Keratinocyte (primary cell): ENCODE results near the gene PCBP2. TPM values are rescaled to one million over a fixed set of nuclear protein-coding genes. Genes with fewer than 3 reads are reported as not detected.

Experiments used
- DNase-seq: peaks from one replicate; pipeline ENCODE4 v3.0.0-alpha.2; 2011; ENCODE audit warnings: low read depth, missing footprints, low spot score
- FAIRE-seq: peaks from 2 replicates; lab custom pipeline; 2011; peaks lifted over from hg19 to GRCh38; lab: Jason Lieb, UNC
- H2AFZ ChIP-seq: 2 replicates; pipeline ENCODE4 v1.6.0; 2012; ENCODE audit warnings: low read length, control low read depth, inconsistent platforms; ENCODE audit not compliant: control insufficient read depth
- H3K27ac ChIP-seq: 2 replicates; pipeline ENCODE4 v1.5.1; 2011; ENCODE audit warnings: low read length; ENCODE audit not compliant: control insufficient read depth, insufficient read depth
- H3K27me3 ChIP-seq: 3 replicates; pipeline ENCODE4 v1.6.0; 2011; ENCODE audit warnings: low read length; ENCODE audit not compliant: control insufficient read depth, insufficient read depth; ENCODE audit errors: extremely low read depth
- H3K36me3 ChIP-seq, 2 experiments: 2 replicates in 1 of 2; 3 replicates in 1 of 2; pipeline ENCODE4 v1.5.1; 2011; ENCODE audit warnings: low read length in 2 of 2, mild to moderate bottlenecking in 1 of 2; ENCODE audit not compliant: control insufficient read depth in 2 of 2, insufficient read depth in 2 of 2; ENCODE audit errors: extremely low read depth in 1 of 2
- H3K4me1 ChIP-seq: 3 replicates; pipeline ENCODE4 v1.5.1; 2011; ENCODE audit warnings: low read length; ENCODE audit not compliant: control insufficient read depth, insufficient read depth; ENCODE audit errors: extremely low read depth
- H3K4me2 ChIP-seq: 3 replicates; pipeline ENCODE4 v1.6.0; 2011; ENCODE audit warnings: low read depth, low read length; ENCODE audit not compliant: control insufficient read depth, insufficient read depth; ENCODE audit errors: extremely low read depth
- H3K4me3 ChIP-seq, 3 experiments: fragments of 200-600 bp in 1 of 3; sonication (generic) in 1 of 3; 2 replicates in 2 of 3; 3 replicates in 1 of 3; pipeline ENCODE4 v1.5.1; 2011 to 2016; ENCODE audit warnings: low read length in 3 of 3, mild to moderate bottlenecking in 3 of 3, control low read depth in 2 of 3, inconsistent platforms in 1 of 3, low read depth in 1 of 3, mixed read lengths in 1 of 3, mixed run types in 1 of 3, moderate library complexity in 1 of 3; ENCODE audit not compliant: control insufficient read depth in 2 of 3, insufficient read depth in 2 of 3; ENCODE audit errors: extremely low read depth in 1 of 3
- H3K79me2 ChIP-seq: 2 replicates; pipeline ENCODE4 v1.6.0; 2012; ENCODE audit warnings: low read length; ENCODE audit not compliant: control insufficient read depth, insufficient read depth
- H3K9ac ChIP-seq: 3 replicates; pipeline ENCODE4 v1.6.0; 2011; ENCODE audit warnings: low read length; ENCODE audit not compliant: control insufficient read depth, insufficient read depth; ENCODE audit errors: extremely low read depth
- H3K9me1 ChIP-seq: 3 replicates; pipeline ENCODE4 v1.6.0; 2011; ENCODE audit warnings: low read length; ENCODE audit not compliant: control insufficient read depth, insufficient read depth; ENCODE audit errors: extremely low read depth
- H3K9me3 ChIP-seq: 2 replicates; pipeline ENCODE4 v1.5.1; 2012; ENCODE audit warnings: low read depth, low read length; ENCODE audit not compliant: control insufficient read depth
- H4K20me1 ChIP-seq: 3 replicates; pipeline ENCODE4 v1.6.0; 2011; ENCODE audit warnings: low read length; ENCODE audit not compliant: control insufficient read depth, insufficient read depth; ENCODE audit errors: extremely low read depth
- EZH2 ChIP-seq: IDR thresholded peaks from one replicate; pipeline ENCODE4 v1.6.1; 2012; ENCODE audit warnings: inconsistent platforms, mild to moderate bottlenecking, low read length, moderate library complexity
- dilution Hi-C: fragments of 300-500 bp; cut with MboI; formaldehyde crosslinking; loops from one replicate; pipeline ENCODE4 v1.7.0; 2020; ENCODE audit warnings: low sequenced_read_pairs; ENCODE audit not compliant: extremely low pct_ligation_motif_present
- polyA plus RNA-seq, 5 experiments: library from polyadenylated mRNA; depleted of rRNA in 3 of 5; stranded (reverse) in 3 of 5; stranded (forward) in 1 of 5; unstranded in 1 of 5; fragments of >200 nt; gene quantifications; 1 replicate in 1 of 5; 2 replicates in 3 of 5; 3 replicates in 1 of 5; pipeline versions ENCODE4 v1.2.1 to v1.2.3, GENCODE V29; 2011 to 2012; ENCODE audit warnings: missing spikeins in 2 of 5, low read depth in 1 of 5, low replicate concordance in 1 of 5
- TF ChIP-seq, protein P1 (sequence below), 3 experiments: IDR thresholded peaks in 1 of 3; conservative IDR thresholded peaks in 1 of 3; optimal IDR thresholded peaks in 1 of 3; 2 replicates in 2 of 3; 3 replicates in 1 of 3; pipeline versions ENCODE3 to v1.5.1; 2011; ENCODE audit warnings: low read length in 3 of 3, mild to moderate bottlenecking in 3 of 3, moderate library complexity in 2 of 3, control low read depth in 1 of 3, inconsistent platforms in 1 of 3; ENCODE audit not compliant: insufficient read depth in 2 of 3; ENCODE audit errors: extremely low read depth in 1 of 3

The PCBP2 gene
- polyA plus RNA-seq, 1 donor (not counting 4 experiments of a cell fraction or from before 2014, with no cell fraction given) = 238 TPM

DNA sequence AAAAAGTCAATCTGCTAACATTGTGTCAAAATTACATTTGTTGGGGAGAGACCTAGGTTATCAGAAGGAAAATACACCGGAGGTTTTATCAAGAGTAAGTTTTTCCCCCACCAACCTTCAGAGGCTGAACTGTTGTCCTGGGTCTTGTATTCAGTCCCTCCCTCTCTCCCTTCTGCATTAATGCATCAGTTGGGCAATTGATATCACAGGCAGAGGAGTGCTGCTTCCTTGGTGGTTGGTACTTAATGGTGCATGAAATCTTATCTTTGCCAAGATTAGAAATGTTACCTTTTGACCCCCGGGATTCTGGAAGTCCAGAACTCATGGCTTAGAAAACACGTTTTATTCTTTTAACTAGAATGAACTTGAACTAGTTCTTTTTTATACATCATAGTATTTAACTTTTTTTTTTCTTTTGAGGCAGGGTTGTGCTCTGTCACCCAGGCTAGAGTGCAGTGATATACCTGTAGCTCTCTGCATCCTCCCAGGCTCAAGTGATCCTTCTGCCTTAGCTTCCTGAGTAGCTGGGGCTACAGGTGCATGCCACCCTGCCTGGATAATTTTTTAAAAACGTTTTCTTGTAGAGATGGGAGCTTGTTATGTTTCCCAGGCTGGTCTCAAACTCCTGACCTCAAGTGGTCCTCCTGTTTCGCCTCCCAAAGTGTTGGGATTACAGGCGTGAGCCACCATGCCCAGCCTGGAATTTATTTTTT is 4.9 kb downstream of the PCBP2 start:
- no peak for FAIRE-seq
- Histone ChIP-seq H4K20me1 (peaks cover 46% of the 10 kb centered on the region), H3K36me3 (peaks cover 49 to 77% of the 10 kb centered on the region in 2 experiments)

DNA sequence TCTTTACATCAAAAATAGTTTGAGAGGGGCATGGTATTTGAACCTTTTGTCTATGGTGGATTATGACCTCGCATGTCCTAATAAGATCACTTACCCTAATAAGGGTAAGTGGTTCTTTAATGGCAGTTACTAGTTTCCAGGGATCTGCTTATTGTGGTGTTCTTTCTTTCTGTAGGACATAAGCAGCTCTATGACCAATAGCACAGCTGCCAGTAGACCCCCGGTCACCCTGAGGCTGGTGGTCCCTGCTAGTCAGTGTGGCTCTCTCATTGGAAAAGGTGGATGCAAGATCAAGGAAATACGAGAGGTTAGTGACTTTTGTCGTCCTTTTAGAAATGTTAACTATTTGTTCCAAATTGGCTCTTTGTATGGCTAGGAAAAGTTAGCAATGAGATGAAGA is 7.2 kb downstream of the PCBP2 start:
- Histone ChIP-seq H3K9me3 (no peaks in the 10 kb centered on the region), H3K4me3 (no peak overlapping the region), H4K20me1 (peaks cover 36% of the 10 kb centered on the region), H3K9me1 (no peaks in the 10 kb centered on the region), H3K4me1 (peaks cover 2% of the 10 kb centered on the region), H3K79me2 (peaks cover 95% of the 10 kb centered on the region), H2AFZ (no peak overlapping the region), H3K9ac (no peak overlapping the region), H3K27me3 (no peaks in the 10 kb centered on the region), H3K4me2 (no peak overlapping the region), H3K27ac (no peak overlapping the region), H3K36me3 (peaks cover 63 to 90% of the 10 kb centered on the region in 2 experiments)
- dilution Hi-C loops = no loop called here
- TF ChIP-seq, protein P1, sequence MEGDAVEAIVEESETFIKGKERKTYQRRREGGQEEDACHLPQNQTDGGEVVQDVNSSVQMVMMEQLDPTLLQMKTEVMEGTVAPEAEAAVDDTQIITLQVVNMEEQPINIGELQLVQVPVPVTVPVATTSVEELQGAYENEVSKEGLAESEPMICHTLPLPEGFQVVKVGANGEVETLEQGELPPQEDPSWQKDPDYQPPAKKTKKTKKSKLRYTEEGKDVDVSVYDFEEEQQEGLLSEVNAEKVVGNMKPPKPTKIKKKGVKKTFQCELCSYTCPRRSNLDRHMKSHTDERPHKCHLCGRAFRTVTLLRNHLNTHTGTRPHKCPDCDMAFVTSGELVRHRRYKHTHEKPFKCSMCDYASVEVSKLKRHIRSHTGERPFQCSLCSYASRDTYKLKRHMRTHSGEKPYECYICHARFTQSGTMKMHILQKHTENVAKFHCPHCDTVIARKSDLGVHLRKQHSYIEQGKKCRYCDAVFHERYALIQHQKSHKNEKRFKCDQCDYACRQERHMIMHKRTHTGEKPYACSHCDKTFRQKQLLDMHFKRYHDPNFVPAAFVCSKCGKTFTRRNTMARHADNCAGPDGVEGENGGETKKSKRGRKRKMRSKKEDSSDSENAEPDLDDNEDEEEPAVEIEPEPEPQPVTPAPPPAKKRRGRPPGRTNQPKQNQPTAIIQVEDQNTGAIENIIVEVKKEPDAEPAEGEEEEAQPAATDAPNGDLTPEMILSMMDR (optimal IDR thresholded peaks at IDR 0.05 in 1 of 3, IDR thresholded peaks at IDR 0.05 in 1 of 3, conservative IDR thresholded peaks at IDR 0.05 in 1 of 3; ENCODE audit: extremely low read depth in 1 of 3, insufficient read depth in 2 of 3, low read length in 3 of 3) = no peak
- TF ChIP-seq EZH2 = no peak
- FAIRE-seq = no peak
- no peak for DNase-seq

More for the DNA sequence above, 4.9 kb downstream of the PCBP2 start:
- no peak for TF ChIP-seq EZH2
- TF ChIP-seq, protein P1 (optimal IDR thresholded peaks at IDR 0.05 in 1 of 3, IDR thresholded peaks at IDR 0.05 in 1 of 3, conservative IDR thresholded peaks at IDR 0.05 in 1 of 3; ENCODE audit: extremely low read depth in 1 of 3, insufficient read depth in 2 of 3, low read length in 3 of 3) = no peak
- H3K9me3 ChIP-seq = no peaks in the 10 kb centered on the region
- H3K4me3 ChIP-seq = no peak overlapping the region
- no peaks in the 10 kb centered on the region for H3K27me3 ChIP-seq
- H3K4me2 ChIP-seq = no peak overlapping the region
- peaks cover 13% of the 10 kb centered on the region for H3K4me1 ChIP-seq
- DNase-seq = no peak
- no peak overlapping the region for H3K27ac ChIP-seq
- no peak overlapping the region for H3K9ac ChIP-seq
- no peak overlapping the region for H2AFZ ChIP-seq
- H3K79me2 ChIP-seq = peaks cover 93% of the 10 kb centered on the region
- dilution Hi-C loops = no loop called here
- H3K9me1 ChIP-seq = no peaks in the 10 kb centered on the region
